ENCODE measurements around the gene A2ML1.
"Not testable (repeated sequence)": the region's sequence is repeated elsewhere in the genome, so short reads cannot be mapped to it uniquely, and the experiment has no call there.

Gene A2ML1

DNA sequence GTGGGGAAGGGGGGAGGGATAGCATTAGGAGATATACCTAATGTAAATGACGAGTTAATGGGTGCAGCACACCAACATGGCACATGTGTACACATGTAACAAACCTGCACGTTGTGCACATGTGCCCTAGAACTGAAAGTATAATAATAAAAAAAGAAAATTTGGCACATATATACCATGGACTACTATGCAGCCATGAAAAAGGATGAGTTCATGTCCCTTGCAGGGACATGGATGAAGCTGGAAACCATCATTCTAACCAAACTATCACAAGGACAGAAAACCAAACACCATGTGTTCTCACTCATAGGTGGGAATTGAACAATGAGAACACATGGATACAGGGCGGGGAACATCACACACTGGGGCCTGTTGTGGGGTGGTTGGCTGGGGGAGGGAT is 21.2 kb upstream of the A2ML1 start:
- DNase-seq, CTCF ChIA-PET, H3K27me3 Mint-ChIP-seq, H3K27ac Mint-ChIP-seq, H3K4me3 Mint-ChIP-seq, H3K4me1 Mint-ChIP-seq, H3K36me3 Mint-ChIP-seq, H3K9me3 Mint-ChIP-seq: not testable (repeated sequence)

DNA sequence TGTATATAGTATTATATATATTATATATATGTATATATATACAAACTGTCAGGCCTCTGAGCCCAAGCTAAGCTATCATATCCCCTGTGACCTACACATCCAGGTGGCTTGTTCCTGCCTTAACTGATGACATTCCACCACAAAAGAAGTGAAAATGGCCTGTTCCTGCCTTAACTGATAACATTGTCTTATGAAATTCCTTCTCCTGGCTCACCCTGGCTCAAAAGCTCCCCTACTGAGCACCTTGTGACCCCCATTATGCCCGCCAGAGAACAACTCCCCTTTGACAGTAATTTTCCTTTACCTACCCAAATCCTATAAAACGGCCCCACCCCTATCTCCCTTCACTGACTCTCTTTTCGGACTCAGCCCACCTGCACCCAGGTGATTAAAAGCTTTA is 17.6 kb upstream of the A2ML1 start:
- not testable (repeated sequence) for DNase-seq, H3K4me1 Mint-ChIP-seq, H3K9me3 Mint-ChIP-seq

DNA sequence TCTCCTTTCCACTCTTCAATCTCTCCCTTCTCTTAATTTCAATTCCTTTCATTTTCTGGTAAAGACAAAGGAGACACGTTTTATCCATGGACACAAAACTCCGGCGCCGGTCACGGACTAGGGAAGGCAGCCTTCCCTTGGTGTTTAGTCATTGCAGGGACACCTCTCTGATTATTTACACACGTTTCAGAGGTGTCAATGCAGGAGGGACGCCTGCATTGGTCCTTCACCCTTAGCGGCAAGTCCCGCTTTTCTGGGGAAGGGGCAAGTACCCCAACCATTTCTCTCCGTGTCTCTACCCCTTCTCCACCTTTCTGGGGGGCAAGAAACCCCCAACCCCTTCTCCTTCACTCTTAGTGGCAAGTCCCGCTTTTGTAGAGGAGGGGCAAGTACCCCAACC is 16.9 kb upstream of the A2ML1 start:
- H3K9me3 Mint-ChIP-seq, H3K27ac Mint-ChIP-seq, H3K27me3 Mint-ChIP-seq, H3K36me3 Mint-ChIP-seq, H3K4me3 Mint-ChIP-seq, DNase-seq, H3K4me1 Mint-ChIP-seq, CTCF ChIA-PET: not testable (repeated sequence)

More for the DNA sequence above, 17.6 kb upstream of the A2ML1 start:
- H3K36me3 Mint-ChIP-seq, CTCF ChIA-PET, H3K27ac Mint-ChIP-seq, H3K27me3 Mint-ChIP-seq, H3K4me3 Mint-ChIP-seq: not testable (repeated sequence)

DNA sequence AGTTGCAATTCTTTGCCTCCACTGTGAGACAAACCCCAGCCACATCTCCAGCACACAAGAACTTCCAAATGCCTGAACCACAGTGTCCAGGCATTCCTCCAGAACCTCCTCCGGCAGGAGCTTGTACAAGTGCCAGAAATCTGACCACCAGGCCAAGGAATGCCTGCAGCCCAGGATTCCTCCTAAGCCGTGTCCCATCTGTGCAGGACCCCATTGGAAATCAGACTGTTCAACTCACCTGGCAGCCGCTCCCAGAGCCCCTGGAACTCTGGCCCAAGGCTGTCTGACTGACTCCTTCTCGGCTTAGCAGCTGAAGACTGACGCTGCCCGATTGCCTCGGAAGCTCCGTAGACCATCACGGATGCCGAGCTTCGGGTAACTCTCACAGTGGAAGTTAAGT is 15.3 kb upstream of the A2ML1 start:
- H3K4me1 Mint-ChIP-seq, H3K36me3 Mint-ChIP-seq, H3K27ac Mint-ChIP-seq, DNase-seq, H3K4me3 Mint-ChIP-seq, H3K9me3 Mint-ChIP-seq, H3K27me3 Mint-ChIP-seq, CTCF ChIA-PET: not testable (repeated sequence)

DNA sequence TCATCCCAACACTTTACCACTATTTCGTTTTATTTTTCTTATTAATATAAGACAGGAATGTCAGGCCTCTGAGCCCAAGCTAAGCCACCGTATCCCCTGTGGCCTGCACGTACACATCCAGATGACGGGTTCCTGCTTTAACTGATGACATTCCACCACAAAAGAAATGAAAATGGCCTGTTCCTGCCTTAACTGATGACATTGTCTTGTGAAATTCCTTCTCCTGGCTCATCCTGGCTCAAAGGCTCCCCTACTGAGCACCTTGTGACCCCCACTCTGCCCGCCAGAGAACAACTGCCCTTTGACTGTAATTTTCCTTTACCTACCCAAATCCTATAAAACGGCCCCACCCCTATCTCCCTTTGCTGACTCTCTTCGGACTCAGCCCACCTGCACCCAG is 12.3 kb upstream of the A2ML1 start:
- H3K4me3 Mint-ChIP-seq, H3K4me1 Mint-ChIP-seq, H3K27me3 Mint-ChIP-seq, H3K9me3 Mint-ChIP-seq, DNase-seq, H3K27ac Mint-ChIP-seq, H3K36me3 Mint-ChIP-seq, CTCF ChIA-PET: not testable (repeated sequence)

DNA sequence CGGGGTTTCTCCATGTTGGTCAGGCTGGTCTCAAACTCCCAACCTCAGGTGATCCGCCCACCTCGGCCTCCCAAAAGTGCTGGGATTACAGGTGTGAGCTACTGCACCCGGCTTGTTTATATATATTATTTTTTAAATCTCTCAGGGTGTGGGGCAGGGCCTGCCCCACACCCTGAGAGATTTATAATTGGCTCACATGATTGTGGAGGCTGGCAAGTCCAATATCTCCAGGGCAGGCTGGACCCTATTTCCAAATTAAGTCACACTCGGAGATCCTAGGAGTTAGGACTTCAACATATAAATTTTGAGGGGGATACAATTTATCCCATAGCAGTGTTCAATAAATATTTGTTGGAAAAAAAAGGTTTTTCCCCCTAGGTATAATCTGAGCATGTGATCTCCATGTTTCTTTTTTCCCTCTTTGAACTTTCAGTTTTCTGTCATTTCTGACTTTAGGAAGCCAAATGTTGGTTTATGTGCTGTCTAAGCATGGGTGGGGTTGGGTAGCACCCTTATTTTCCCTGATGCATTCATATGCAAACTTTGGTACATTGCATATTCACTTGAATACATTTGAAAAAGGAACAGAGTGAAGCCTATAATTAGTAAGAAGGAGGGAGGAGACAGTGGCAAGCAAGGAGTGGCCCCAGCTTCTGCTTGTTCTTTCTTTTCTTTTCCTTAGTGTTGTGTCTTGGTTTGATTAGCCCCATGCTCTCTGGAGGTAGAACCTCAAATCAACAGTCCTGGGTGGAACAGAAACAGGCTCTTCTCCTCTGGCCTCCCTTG is 8.7 kb upstream of the A2ML1 start:
- Mint-ChIP-seq H3K27me3 (no peaks in the 10 kb centered on the region), H3K36me3 (no peaks in the 10 kb centered on the region), H3K4me1 (no peaks in the 10 kb centered on the region), H3K4me3 (no peak overlapping the region), H3K27ac (no peak overlapping the region), H3K9me3 (no peaks in the 10 kb centered on the region)
- CTCF ChIA-PET: no interaction called here
- DNase-seq: no peak

DNA sequence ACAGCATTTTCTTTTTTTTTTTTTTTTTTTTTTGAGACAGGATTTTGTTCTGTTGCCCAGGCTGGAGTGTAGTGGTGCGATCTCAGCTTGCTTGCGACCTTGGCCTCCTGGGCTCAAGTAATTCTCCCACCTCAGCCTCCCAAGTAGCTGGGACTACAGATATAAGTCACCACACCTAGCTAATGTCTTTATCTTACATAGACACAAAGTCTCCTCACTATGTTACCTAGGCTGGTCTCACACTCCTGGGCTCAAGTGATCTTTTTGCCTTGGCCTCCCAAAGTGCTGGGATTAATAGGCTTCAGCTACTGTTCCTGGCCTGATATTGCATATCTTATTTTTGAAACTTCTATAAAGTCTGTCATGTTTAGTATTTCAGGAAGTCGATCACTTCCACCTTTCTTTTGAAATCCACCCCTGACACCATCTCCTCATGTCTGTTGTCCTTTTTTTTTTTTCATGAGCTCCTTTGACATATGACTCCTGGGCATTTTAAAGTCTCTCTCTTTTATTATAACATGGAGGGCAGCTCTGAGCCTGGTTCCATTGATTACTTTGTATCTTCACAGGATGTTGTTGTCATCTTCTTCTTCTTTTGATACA is 5.9 kb upstream of the A2ML1 start:
- Mint-ChIP-seq H3K9me3 (no peaks in the 10 kb centered on the region), H3K27me3 (no peaks in the 10 kb centered on the region), H3K4me3 (no peak overlapping the region), H3K27ac (no peak overlapping the region), H3K4me1 (no peaks in the 10 kb centered on the region), H3K36me3 (no peaks in the 10 kb centered on the region)
- no peak for DNase-seq
- CTCF ChIA-PET: no interaction called here

DNA sequence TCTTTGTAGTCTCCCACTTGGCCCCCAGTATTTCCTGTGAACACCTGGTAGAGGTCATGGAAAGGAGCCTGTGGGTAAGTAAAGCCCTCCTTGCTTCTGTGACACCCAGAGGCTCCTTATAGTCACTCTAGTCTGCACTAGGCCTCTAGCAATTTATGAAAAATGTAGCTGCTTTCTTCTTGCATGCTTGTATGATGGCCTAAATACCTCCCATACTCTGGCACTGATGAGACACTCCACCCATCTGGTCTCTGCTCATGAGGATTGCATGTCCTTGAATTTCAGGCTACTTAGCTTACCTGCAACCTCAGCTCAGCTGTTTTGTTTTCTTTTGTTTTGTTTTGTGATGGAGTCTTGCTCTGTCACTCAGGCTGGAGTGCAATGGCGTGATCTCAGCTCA is 4.6 kb upstream of the A2ML1 start:
- CTCF ChIA-PET: no interaction called here
- DNase-seq: no peak
- Mint-ChIP-seq H3K27me3 (no peaks in the 10 kb centered on the region), H3K27ac (no peak overlapping the region), H3K4me3 (no peak overlapping the region), H3K9me3 (no peaks in the 10 kb centered on the region), H3K4me1 (no peaks in the 10 kb centered on the region), H3K36me3 (no peaks in the 10 kb centered on the region)

DNA sequence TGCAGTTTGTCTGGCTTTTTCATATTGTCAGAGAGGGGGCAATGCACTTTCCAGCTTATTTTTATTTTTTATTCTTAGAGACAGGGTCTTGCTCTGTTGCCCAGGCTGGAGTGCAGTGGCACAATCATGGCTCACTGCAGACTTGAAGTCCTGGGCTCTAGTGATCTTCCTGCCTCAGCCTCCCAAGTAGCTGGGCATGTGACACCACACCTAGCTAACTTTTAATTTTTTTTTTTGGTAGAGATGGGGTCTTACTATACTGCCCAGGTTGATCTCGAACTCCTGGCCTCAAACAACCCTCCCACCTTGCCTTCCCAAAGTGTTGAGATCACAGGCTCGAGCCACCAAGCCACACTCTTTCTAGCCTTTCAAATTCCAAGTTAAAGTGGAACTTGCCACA is 3.9 kb upstream of the A2ML1 start:
- Mint-ChIP-seq H3K4me1 (no peaks in the 10 kb centered on the region), H3K27me3 (peaks cover 2% of the 10 kb centered on the region), H3K36me3 (no peaks in the 10 kb centered on the region), H3K9me3 (no peaks in the 10 kb centered on the region), H3K4me3 (no peak overlapping the region), H3K27ac (no peak overlapping the region)
- CTCF ChIA-PET: interaction anchor here (1.1 kb wide), 1 partner anchor 137 kb away, joined by 4 read pairs; no protein-coding TSS in a partner anchor
- DNase-seq: no peak

DNA sequence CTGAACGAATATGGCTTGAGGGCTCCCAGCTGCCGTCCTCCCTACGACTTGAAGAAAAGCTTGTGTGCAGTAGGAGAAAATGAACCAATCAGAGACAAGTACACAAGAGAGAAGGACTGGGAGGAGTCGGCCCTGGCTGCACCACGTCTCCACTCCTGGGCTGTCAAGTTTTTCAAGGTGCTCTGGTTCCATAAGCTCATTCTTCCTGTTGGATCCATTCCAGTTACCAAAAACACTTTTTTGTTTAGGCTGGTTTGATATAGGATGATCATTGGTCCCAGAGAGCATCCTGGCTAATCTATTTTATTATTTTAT is 2.8 kb upstream of the A2ML1 start:
- peaks cover 6% of the 10 kb centered on the region for H3K27me3 Mint-ChIP-seq
- DNase-seq: no peak
- H3K4me1 Mint-ChIP-seq: no peaks in the 10 kb centered on the region
- H3K27ac Mint-ChIP-seq: no peak overlapping the region
- CTCF ChIA-PET: interaction anchor here (1.1 kb wide), 1 partner anchor 138 kb away, joined by 4 read pairs; no protein-coding TSS in a partner anchor
- H3K9me3 Mint-ChIP-seq: no peaks in the 10 kb centered on the region
- H3K4me3 Mint-ChIP-seq: no peak overlapping the region
- H3K36me3 Mint-ChIP-seq: no peaks in the 10 kb centered on the region

DNA sequence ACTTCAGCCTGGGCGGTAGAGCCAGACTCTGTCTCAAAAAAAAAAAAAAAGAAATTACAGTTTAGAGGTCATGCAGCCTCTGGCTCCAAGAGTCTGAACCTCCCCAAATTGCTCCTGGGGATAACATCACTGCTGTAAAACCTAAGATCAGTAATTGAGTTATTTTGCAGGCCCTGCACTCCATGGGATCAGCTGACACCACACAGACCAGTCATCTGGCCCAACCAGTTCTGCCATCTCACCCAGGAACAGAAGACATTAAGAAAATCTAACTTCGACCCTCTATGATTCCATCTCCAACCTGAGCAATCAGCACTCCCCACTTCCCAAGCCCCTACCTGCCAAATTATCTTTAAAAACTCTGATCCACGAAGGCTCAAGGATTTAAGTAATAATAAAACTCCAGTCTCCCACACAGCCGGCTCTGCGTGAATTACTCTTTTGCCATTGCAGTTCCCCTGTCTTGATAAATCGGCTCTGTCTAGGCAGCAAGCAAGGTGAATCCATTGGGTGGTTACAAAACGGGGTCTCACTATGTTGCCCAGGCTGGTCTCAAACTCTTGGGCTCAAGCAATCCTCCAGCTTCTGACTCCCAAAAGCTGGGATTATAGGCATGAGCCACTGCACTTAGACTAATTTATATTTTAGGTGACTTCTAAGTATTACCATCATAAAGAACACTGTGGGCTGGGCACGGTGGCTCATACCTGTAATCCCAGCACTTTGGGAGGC is 1.6 kb upstream of the A2ML1 start:
- H3K36me3 Mint-ChIP-seq, H3K4me1 Mint-ChIP-seq, H3K27ac Mint-ChIP-seq, H3K27me3 Mint-ChIP-seq, H3K9me3 Mint-ChIP-seq, CTCF ChIA-PET, H3K4me3 Mint-ChIP-seq, DNase-seq: not testable (repeated sequence)

DNA sequence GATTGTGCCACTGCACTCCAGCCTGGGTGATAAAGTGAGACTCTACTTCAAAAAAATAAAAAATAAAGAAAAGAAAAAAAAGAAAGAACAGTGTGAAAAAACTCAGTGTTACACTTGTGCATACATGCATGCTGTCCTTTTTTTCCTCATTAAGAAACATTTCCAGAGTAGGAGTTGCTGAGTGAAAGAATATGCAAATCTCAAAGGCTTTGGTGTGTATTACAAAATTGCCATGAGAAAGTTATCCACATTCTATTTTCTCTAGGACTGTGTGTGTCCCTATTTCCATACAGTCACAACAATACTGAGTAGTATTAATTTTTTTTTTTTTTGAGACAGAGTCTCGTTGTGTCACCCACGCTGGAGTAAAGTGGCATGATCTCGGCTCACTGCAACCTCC is 830 bp upstream of the A2ML1 start:
- CTCF ChIA-PET: no interaction called here
- peaks cover 10% of the 10 kb centered on the region for H3K27me3 Mint-ChIP-seq

DNA sequence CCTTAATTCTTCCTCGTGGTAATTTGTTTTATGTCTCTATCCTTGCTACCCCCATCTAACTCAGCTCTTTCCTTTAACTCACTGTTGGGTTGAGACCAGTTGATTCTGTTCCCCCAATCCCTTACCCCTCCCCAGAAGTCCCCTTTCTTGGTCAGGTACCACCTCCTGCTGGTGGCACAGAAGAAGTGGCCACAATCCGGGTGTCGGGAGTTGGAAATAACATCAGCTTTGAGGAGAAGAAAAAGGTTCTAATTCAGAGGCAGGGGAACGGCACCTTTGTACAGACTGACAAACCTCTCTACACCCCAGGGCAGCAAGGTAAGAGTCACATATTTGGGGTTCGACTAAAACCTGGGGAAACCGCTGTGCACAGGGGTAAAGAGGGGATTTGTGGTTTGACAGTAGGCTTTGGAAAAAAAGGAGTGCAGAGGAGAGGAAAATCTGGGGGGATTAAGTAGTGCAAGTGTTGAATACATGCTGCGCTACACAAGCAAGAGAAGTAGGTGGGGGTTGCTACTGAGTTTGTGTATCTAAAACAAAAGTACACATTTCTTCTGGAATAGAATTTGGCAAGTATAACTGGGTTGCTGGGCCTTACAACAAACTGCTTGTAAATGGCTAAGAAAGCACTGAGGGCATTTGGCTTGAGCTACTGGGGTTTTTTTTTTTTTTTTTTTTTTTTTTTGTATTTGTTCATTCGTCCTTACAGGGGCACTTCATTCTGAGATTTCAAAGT is 1.3 kb downstream of the A2ML1 start:
- Mint-ChIP-seq H3K27ac (no peak overlapping the region), H3K4me3 (no peak overlapping the region), H3K9me3 (no peaks in the 10 kb centered on the region), H3K4me1 (no peaks in the 10 kb centered on the region), H3K27me3 (peaks cover 24% of the 10 kb centered on the region), H3K36me3 (no peaks in the 10 kb centered on the region)
- CTCF ChIA-PET: interaction anchor here (1.6 kb wide), 1 partner anchor 67 kb away, joined by 4 read pairs; no protein-coding TSS in a partner anchor
- DNase-seq: no peak

More for the DNA sequence above, 830 bp upstream of the A2ML1 start:
- H3K4me1 Mint-ChIP-seq: no peaks in the 10 kb centered on the region
- no peak overlapping the region for H3K4me3 Mint-ChIP-seq
- H3K9me3 Mint-ChIP-seq: no peaks in the 10 kb centered on the region
- H3K36me3 Mint-ChIP-seq: no peaks in the 10 kb centered on the region
- no peak overlapping the region for H3K27ac Mint-ChIP-seq
- DNase-seq: no peak

DNA sequence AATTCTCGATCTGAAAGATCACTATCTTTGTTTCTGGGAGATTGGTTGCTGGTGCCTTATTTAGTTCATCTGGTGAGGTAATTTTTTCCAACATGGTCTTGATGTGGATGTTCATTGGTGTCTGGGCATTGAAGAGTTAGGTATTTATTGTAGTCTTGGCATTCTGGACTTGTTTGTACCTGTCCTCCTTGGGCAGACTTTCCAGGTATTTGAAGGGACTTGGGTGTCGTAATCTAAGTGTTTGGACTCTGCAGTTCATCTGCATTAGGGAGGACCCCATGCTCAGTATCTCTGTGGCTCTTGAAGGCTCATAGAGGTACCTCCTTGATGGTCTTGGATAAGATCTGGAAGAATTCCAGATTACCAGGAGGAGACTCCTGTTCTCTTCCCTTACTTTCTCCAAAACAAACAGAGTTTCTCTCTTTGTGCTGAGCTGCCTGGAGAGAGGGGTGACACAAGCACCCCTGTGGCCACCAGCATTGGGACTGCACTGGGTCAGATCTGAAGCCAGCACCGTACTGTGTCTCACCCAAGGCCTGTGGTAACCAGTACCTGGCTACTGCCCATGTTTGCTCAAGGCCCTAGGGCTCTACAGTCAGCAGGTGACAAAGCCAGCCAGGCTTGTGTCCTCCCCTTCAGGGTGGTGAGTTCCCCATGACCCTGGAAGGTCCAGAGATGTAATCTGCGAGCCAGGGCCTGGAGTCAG is 5.3 kb downstream of the A2ML1 start:
- CTCF ChIA-PET: no interaction called here
- Mint-ChIP-seq H3K4me3 (no peak overlapping the region), H3K27me3 (peaks cover 24% of the 10 kb centered on the region), H3K4me1 (no peaks in the 10 kb centered on the region), H3K36me3 (no peaks in the 10 kb centered on the region), H3K9me3 (no peaks in the 10 kb centered on the region), H3K27ac (no peak overlapping the region)
- no peak for DNase-seq

Measured in activated naive CD4-positive, alpha-beta T cell treated with anti-CD3 and anti-CD28 coated beads, Interleukin-2, amount 10 ng/mL, durations not matched to agents 7 days and 5 days (primary cell).